IMR-90 (cell line): ENCODE data around the gene PLTP. TPM values are rescaled to one million over a fixed set of nuclear protein-coding genes. Genes with fewer than 3 reads are reported as not detected.

ENCODE experiments used
- ATAC-seq: fragments of 200-7000 bp; cut with Tn5 transposase; 2 replicates; pipeline ENCODE4 v1.9.1; 2020; ENCODE audit warnings: low read depth, mild to moderate bottlenecking, moderate library complexity
- BruUV-seq: library from RNA; stranded (reverse); fragments of 400-500 nt; replicated peaks from 2 replicates; lab custom pipeline; 2021; lab: Mats Ljungman, UMichigan
- CTCF ChIA-PET: fragments of 300-600 bp; formaldehyde crosslinking; extraction: SDS; loops from one replicate; lab custom pipeline; 2021; ENCODE audit warnings: antibody characterized with exemption; lab: Yijun Ruan, JAX
- POLR2A ChIA-PET: fragments of 300-600 bp; sonication (Branson Sonifier 250); formaldehyde crosslinking; loops from one replicate; lab custom pipeline; 2022; ENCODE audit warnings: antibody characterized with exemption; ENCODE audit not compliant: unreplicated experiment; lab: Charles Lee
- DNase-seq: peaks from one replicate; pipeline ENCODE4 v3.0.0; 2013
- H2AFZ ChIP-seq: replicated peaks from 2 replicates; pipeline ENCODE3; 2013; ENCODE audit warnings: low read length, mild to moderate bottlenecking; ENCODE audit not compliant: poor library complexity
- H2AK5ac ChIP-seq: 2 replicates; pipeline ENCODE4 v1.6.1; 2013; ENCODE audit warnings: low read depth, low read length, inconsistent platforms
- H2AK9ac ChIP-seq: replicated peaks from 2 replicates; pipeline ENCODE3; 2013; ENCODE audit warnings: mild to moderate bottlenecking, low read depth, low read length, moderate library complexity; ENCODE audit not compliant: poor library complexity
- H2BK120ac ChIP-seq: 2 replicates; pipeline ENCODE4 v1.6.1; 2013; ENCODE audit warnings: low read depth, low read length, inconsistent platforms
- H2BK15ac ChIP-seq: 3 replicates; pipeline ENCODE4 v1.6.1; 2013; ENCODE audit warnings: low read depth, low read length, inconsistent platforms
- H2BK20ac ChIP-seq: 2 replicates; pipeline ENCODE4 v1.6.1; 2013; ENCODE audit warnings: low read depth, mild to moderate bottlenecking, inconsistent platforms, low read length, moderate library complexity
- H2BK5ac ChIP-seq: 2 replicates; pipeline ENCODE4 v1.6.1; 2013; ENCODE audit warnings: mild to moderate bottlenecking, low read depth, low read length, inconsistent platforms; ENCODE audit not compliant: poor library complexity, severe bottlenecking
- H3K14ac ChIP-seq: replicated peaks from 2 replicates; pipeline ENCODE4 v1.6.1; 2013; ENCODE audit warnings: low read depth, low read length, inconsistent platforms
- H3K18ac ChIP-seq: 2 replicates; pipeline ENCODE4 v1.6.1; 2013; ENCODE audit warnings: low read depth, low read length, control low read depth
- H3K23ac ChIP-seq: 2 replicates; pipeline ENCODE4 v1.6.1; 2013; ENCODE audit warnings: low read depth, low read length, inconsistent platforms
- H3K27ac ChIP-seq: 2 replicates; pipeline ENCODE4 v1.5.1; 2013; ENCODE audit warnings: mild to moderate bottlenecking, control low read depth, low read length; ENCODE audit not compliant: insufficient read depth
- H3K27me3 ChIP-seq: 2 replicates; pipeline ENCODE4 v1.6.1; 2013; ENCODE audit warnings: low read length; ENCODE audit not compliant: control insufficient read depth, insufficient read depth
- H3K36me3 ChIP-seq: 2 replicates; pipeline ENCODE4 v1.6.1; 2013; ENCODE audit warnings: low read length, mixed read lengths; ENCODE audit not compliant: control insufficient read depth, insufficient read depth
- H3K4ac ChIP-seq: 2 replicates; pipeline ENCODE4 v1.6.1; 2013; ENCODE audit warnings: low read depth, low read length, inconsistent platforms
- H3K4me1 ChIP-seq: 2 replicates; pipeline ENCODE4 v1.6.1; 2013; ENCODE audit warnings: low read length, mixed read lengths; ENCODE audit not compliant: control insufficient read depth, insufficient read depth
- H3K4me2 ChIP-seq: 2 replicates; pipeline ENCODE4 v1.6.1; 2013; ENCODE audit warnings: low read depth, mild to moderate bottlenecking, control low read depth, low read length, moderate library complexity
- H3K4me3 ChIP-seq: 2 replicates; pipeline ENCODE4 v1.5.1; 2013; ENCODE audit warnings: low read depth, mild to moderate bottlenecking, control low read depth, low read length, moderate library complexity; ENCODE audit not compliant: insufficient read depth
- H3K56ac ChIP-seq: 2 replicates; pipeline ENCODE4 v1.6.1; 2013; ENCODE audit warnings: low read length, inconsistent platforms; ENCODE audit not compliant: insufficient read depth; ENCODE audit errors: extremely low read depth
- H3K79me1 ChIP-seq, 2 experiments: 2 replicates each; pipeline ENCODE4 v1.6.1; 2013; ENCODE audit warnings: low read length in 2 of 2, inconsistent platforms in 1 of 2, low read depth in 1 of 2
- H3K9ac ChIP-seq: 2 replicates; pipeline ENCODE4 v1.6.1; 2013; ENCODE audit warnings: low read depth, low read length, control low read depth
- H3K9me1 ChIP-seq: 2 replicates; pipeline ENCODE4 v1.6.1; 2013; ENCODE audit warnings: low read length, inconsistent platforms; ENCODE audit not compliant: insufficient read depth
- H3K9me3 ChIP-seq: 2 replicates; pipeline ENCODE4 v1.6.1; 2013; ENCODE audit warnings: low read length; ENCODE audit not compliant: control insufficient read depth, insufficient read depth
- H4K20me1 ChIP-seq: 2 replicates; pipeline ENCODE4 v1.6.1; 2013; ENCODE audit warnings: low read length, inconsistent platforms; ENCODE audit not compliant: insufficient read depth
- H4K5ac ChIP-seq: 2 replicates; pipeline ENCODE4 v1.6.1; 2013; ENCODE audit warnings: mild to moderate bottlenecking, low read depth, low read length, control low read depth
- H4K8ac ChIP-seq, 2 experiments: 2 replicates each; pipeline ENCODE4 v1.6.1; 2013; ENCODE audit warnings: low read depth in 2 of 2, low read length in 2 of 2, control low read depth in 1 of 2, inconsistent platforms in 1 of 2
- H4K91ac ChIP-seq: 2 replicates; pipeline ENCODE4 v1.6.1; 2013; ENCODE audit warnings: low read depth, low read length, inconsistent platforms; ENCODE audit not compliant: insufficient read depth
- CEBPB ChIP-seq: IDR thresholded peaks from 2 replicates; pipeline ENCODE4 v1.6.1; 2012; ENCODE audit warnings: low read depth, low read length, improper control_type of control experiment
- CHD1 ChIP-seq: IDR thresholded peaks from 2 replicates; pipeline ENCODE4 v1.6.1; 2012; ENCODE audit warnings: low read depth, low read length, improper control_type of control experiment
- FOS ChIP-seq: fragments of 150-350 bp; IDR thresholded peaks from 2 replicates; pipeline ENCODE4 v1.6.1; 2016; ENCODE audit warnings: low read depth, low read length
- MAFK ChIP-seq: IDR thresholded peaks from 2 replicates; pipeline ENCODE4 v1.6.1; 2012; ENCODE audit warnings: low read depth, low read length, improper control_type of control experiment
- MXI1 ChIP-seq: IDR thresholded peaks from 2 replicates; pipeline ENCODE4 v1.6.1; 2012; ENCODE audit warnings: low read depth, mild to moderate bottlenecking, low read length, moderate library complexity, borderline replicate concordance
- NFE2L2 ChIP-seq: fragments of 150-350 bp; IDR thresholded peaks from 2 replicates; pipeline ENCODE4 v1.6.1; 2016; ENCODE audit warnings: low read depth, mild to moderate bottlenecking, low read length
- POLR2A ChIP-seq: IDR thresholded peaks from 2 replicates; pipeline ENCODE4 v1.6.1; 2012; ENCODE audit warnings: mild to moderate bottlenecking, low read depth, low read length
- RAD21 ChIP-seq: IDR thresholded peaks from 2 replicates; pipeline ENCODE4 v1.6.1; 2012; ENCODE audit warnings: low read length, improper control_type of control experiment
- RCOR1 ChIP-seq: IDR thresholded peaks from 2 replicates; pipeline ENCODE4 v1.6.1; 2012; ENCODE audit warnings: mild to moderate bottlenecking, low read length, improper control_type of control experiment; ENCODE audit not compliant: insufficient replicate concordance
- RFX5 ChIP-seq: IDR thresholded peaks from 2 replicates; pipeline ENCODE4 v1.8.0; 2012; ENCODE audit warnings: low read depth, mild to moderate bottlenecking, low read length, moderate library complexity
- SMC3 ChIP-seq: fragments of 150-350 bp; IDR thresholded peaks from 2 replicates; pipeline ENCODE4 v1.6.1; 2016; ENCODE audit warnings: low read depth, mild to moderate bottlenecking, antibody characterized with exemption, low read length, moderate library complexity
- WGBS, 2 experiments: methylation state at CpG; one replicate each; pipeline versions ENCODE4 v1.1.5 to v1.1.7; 2013; ENCODE audit warnings: missing lambda C conversion rate in 2 of 2; ENCODE audit not compliant: insufficient read length in 1 of 2; ENCODE audit errors: extremely low coverage in 2 of 2; 5-methylcytosine and 5-hydroxymethylcytosine counted together
- dilution Hi-C: fragments of 300-500 bp; cut with HindIII; formaldehyde crosslinking; loops from one replicate; pipeline ENCODE4 v1.14.3; 2018; ENCODE audit warnings: low sequenced_read_pairs; ENCODE audit not compliant: unreplicated experiment
- in situ Hi-C: fragments of 300-500 bp; cut with MboI; formaldehyde crosslinking; loops from 3 replicates; pipeline ENCODE4 v1.14.3; 2019; ENCODE audit warnings: low sequenced_read_pairs, inconsistent platforms, mixed read lengths
- intact Hi-C: fragments of 100-400 bp; cut with micrococcal nuclease; formaldehyde crosslinking; loops from 2 replicates; pipeline ENCODE4 v1.10.0; 2022
- polyA plus RNA-seq, 3 experiments: library from polyadenylated mRNA; depleted of rRNA; stranded (reverse); fragments of >200 nt; gene quantifications; 2 replicates each; pipeline ENCODE4 v1.2.3, GENCODE V29; 2012; ENCODE audit warnings: low replicate concordance in 1 of 3
- total RNA-seq: library from RNA; depleted of rRNA; stranded (reverse); fragments of >200 nt; gene quantifications from 2 replicates; pipeline ENCODE4 v1.2.3, GENCODE V29; 2012
- TF ChIP-seq, protein P1 (sequence below): fragments of 150-350 bp; IDR thresholded peaks from 2 replicates; pipeline ENCODE4 v1.6.1; 2016; ENCODE audit warnings: low read depth, mild to moderate bottlenecking, low read length, moderate library complexity, borderline replicate concordance
- TF ChIP-seq, protein P2 (sequence below): fragments of 150-350 bp; IDR thresholded peaks from 2 replicates; pipeline ENCODE4 v1.6.1; 2017; ENCODE audit warnings: mild to moderate bottlenecking, antibody characterized with exemption, low read length, low read depth

PLTP gene
- total and polyA plus RNA-seq, 2 of the 4 experiments (the other 2 are of a cell fraction): 5.4 to 55.8 TPM

DNA sequence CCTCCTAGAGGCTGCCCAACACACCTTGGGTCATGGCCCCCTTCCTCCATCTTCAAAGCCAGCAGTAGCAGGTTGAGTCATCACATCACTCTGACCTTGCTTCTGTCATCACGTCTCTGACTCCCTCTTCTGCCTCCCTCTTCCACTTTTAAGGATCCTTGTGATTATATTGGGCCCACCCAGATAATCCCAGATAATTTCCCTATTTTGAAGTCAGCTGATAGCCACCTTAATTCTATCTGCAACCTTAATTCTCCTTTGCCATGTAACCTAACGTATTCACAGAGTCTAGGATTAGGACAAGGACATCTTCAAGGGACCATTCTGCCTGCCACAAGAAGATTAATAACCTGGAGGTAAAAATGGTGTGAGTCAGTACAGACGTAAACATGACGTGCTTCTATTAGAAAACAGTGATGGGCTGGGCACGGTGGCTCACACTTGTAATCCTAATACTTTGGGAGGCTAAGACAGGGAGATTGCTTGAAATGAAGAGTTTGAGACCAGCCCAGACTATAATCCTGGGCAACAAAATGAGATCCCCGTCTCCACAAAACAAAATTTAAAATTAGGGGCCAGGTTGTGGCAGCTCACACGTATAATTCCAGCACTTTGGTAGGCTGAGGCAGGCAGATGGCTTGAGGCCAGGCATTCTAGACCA, 51.3 kb downstream of the PLTP start:
- POLR2A ChIA-PET: no interaction called here

More for the DNA sequence above, 51.3 kb downstream of the PLTP start:
- Histone ChIP-seq H3K4me2 (no peak overlapping the region), H4K20me1 (no peaks in the 10 kb centered on the region), H3K23ac (no peak overlapping the region), H2BK15ac (no peak overlapping the region), H2BK20ac (no peak overlapping the region), H3K18ac (no peak overlapping the region), H3K9ac (no peak overlapping the region), H2AFZ (no peak overlapping the region), H3K27me3 (no peaks in the 10 kb centered on the region), H2AK9ac (no peak overlapping the region), H2BK120ac (no peak overlapping the region), H3K27ac (no peak overlapping the region), H3K36me3 (no peaks in the 10 kb centered on the region), H2AK5ac (peak overlapping the region; percentile 29; the same call in 1 of the 2 replicates), H3K14ac (no peak overlapping the region), H3K9me3 (no peaks in the 10 kb centered on the region), H2BK5ac (no peak overlapping the region), H3K4me3 (no peak overlapping the region), H3K56ac (no peak overlapping the region), H3K4ac (no peak overlapping the region; the same call in 1 of the 2 replicates), H3K79me1 (peaks cover 25 to 47% of the 10 kb centered on the region in 2 experiments), H4K5ac (no peak overlapping the region), H4K91ac (no peak overlapping the region), H4K8ac (no peak overlapping the region), H3K9me1 (peaks cover 7% of the 10 kb centered on the region), H3K4me1 (peaks cover 4% of the 10 kb centered on the region; the same call in 1 of the 2 replicates)
- dilution Hi-C loops: no loop called here
- ATAC-seq (no peak), DNase-seq (peak; percentile 50)
- BruUV-seq: no TSS peak
- WGBS, 2 experiments: no CpG with 5 or more reads among the region's 7 CpGs
- in situ Hi-C loops: no loop called here
- no peak for TF ChIP-seq MAFK
- TF ChIP-seq RFX5: no peak
- TF ChIP-seq, protein P1, sequence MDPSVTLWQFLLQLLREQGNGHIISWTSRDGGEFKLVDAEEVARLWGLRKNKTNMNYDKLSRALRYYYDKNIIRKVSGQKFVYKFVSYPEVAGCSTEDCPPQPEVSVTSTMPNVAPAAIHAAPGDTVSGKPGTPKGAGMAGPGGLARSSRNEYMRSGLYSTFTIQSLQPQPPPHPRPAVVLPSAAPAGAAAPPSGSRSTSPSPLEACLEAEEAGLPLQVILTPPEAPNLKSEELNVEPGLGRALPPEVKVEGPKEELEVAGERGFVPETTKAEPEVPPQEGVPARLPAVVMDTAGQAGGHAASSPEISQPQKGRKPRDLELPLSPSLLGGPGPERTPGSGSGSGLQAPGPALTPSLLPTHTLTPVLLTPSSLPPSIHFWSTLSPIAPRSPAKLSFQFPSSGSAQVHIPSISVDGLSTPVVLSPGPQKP: no peak
- TF ChIP-seq, protein P2, sequence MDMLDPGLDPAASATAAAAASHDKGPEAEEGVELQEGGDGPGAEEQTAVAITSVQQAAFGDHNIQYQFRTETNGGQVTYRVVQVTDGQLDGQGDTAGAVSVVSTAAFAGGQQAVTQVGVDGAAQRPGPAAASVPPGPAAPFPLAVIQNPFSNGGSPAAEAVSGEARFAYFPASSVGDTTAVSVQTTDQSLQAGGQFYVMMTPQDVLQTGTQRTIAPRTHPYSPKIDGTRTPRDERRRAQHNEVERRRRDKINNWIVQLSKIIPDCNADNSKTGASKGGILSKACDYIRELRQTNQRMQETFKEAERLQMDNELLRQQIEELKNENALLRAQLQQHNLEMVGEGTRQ: no peak
- TF ChIP-seq RCOR1: no peak
- no peak for TF ChIP-seq CHD1
- TF ChIP-seq MXI1: no peak
- TF ChIP-seq CEBPB: no peak
- TF ChIP-seq RAD21: no peak
- TF ChIP-seq FOS: no peak
- no peak for TF ChIP-seq SMC3
- TF ChIP-seq POLR2A: no peak
- TF ChIP-seq NFE2L2: no peak
- CTCF ChIA-PET: no interaction called here
- intact Hi-C loops: no loop called here
